DND-41 (cell line): ENCODE data around the gene PLCL1.

Experiments used
- EZH2 ChIP-seq: IDR thresholded peaks from 3 replicates; pipeline ENCODE4 v1.6.1; 2012; ENCODE audit warnings: borderline replicate concordance, low read depth, mild to moderate bottlenecking, moderate library complexity, low read length, inconsistent platforms; ENCODE audit not compliant: severe bottlenecking
- TF ChIP-seq, protein P1 (sequence below): IDR thresholded peaks from 2 replicates; pipeline ENCODE4 v1.5.1; 2012; ENCODE audit warnings: borderline replicate concordance, low read length, moderate library complexity, mild to moderate bottlenecking; ENCODE audit not compliant: poor library complexity, severe bottlenecking; ENCODE audit errors: extremely low read depth

DNA sequence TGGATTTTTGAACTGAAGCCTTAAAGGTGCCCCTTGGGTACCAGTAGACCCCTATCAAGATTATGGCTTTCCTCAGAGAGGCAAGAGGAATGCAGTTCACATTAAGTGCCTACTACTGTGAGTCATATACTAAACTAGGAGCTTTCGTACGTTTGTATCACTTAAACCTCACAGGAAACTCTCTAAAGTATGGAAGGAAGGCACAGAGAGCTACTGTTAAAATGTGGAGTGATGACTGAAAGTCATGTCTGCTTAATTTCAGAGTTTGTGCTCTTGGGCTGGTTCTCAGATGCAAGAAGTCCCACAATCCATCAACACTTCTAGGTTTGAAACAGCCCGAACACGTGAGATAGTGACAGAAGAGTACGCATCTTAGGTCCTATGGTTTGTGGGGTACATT is 4.7 kb downstream of the PLCL1 start:
- TF ChIP-seq, protein P1, sequence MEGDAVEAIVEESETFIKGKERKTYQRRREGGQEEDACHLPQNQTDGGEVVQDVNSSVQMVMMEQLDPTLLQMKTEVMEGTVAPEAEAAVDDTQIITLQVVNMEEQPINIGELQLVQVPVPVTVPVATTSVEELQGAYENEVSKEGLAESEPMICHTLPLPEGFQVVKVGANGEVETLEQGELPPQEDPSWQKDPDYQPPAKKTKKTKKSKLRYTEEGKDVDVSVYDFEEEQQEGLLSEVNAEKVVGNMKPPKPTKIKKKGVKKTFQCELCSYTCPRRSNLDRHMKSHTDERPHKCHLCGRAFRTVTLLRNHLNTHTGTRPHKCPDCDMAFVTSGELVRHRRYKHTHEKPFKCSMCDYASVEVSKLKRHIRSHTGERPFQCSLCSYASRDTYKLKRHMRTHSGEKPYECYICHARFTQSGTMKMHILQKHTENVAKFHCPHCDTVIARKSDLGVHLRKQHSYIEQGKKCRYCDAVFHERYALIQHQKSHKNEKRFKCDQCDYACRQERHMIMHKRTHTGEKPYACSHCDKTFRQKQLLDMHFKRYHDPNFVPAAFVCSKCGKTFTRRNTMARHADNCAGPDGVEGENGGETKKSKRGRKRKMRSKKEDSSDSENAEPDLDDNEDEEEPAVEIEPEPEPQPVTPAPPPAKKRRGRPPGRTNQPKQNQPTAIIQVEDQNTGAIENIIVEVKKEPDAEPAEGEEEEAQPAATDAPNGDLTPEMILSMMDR = no peak
- no peak for TF ChIP-seq EZH2
